ENCODE results near the gene SORBS2. TPM values are rescaled to one million over a fixed set of nuclear protein-coding genes. Genes with fewer than 3 reads are reported as not detected.

SORBS2 gene
- total and polyA plus RNA-seq, 2 of the 4 experiments (the other 2 are of a cell fraction): 0.18 TPM; not detected in 1

- no peak for TF ChIP-seq RAD21 (IDR thresholded peaks at IDR 0.05; ENCODE audit: low read length)
Measured at GRCh38 chr4:185837415-185838103, 25.6 kb upstream of the SORBS2 start (continued).

GRCh38 chr4:185836241-185837084 lies 24.5 kb upstream of the SORBS2 start:
- H2BK120ac ChIP-seq (ENCODE audit: low read depth, low read length): no peak overlapping the region
- H3K4me2 ChIP-seq (ENCODE audit: low read depth, low read length): no peak overlapping the region
- no peak overlapping the region for H2AK9ac ChIP-seq (replicated peaks; ENCODE audit: low read depth, low read length, poor library complexity)
- ChIA-PET POLR2A (ENCODE audit: unreplicated experiment) (no interaction called here), CTCF (interaction anchor here (1.0 kb wide), 1 partner anchor 74 kb away, joined by 3 read pairs; no protein-coding TSS in a partner anchor)
- H3K79me1 ChIP-seq (ENCODE audit: low read depth in 1 of 2, low read length in 2 of 2): no peaks in the 10 kb centered on the region
- intact Hi-C loops (cut with micrococcal nuclease): no loop called here
- no peak overlapping the region for H3K56ac ChIP-seq (ENCODE audit: extremely low read depth, insufficient read depth, low read length)
- H3K23ac ChIP-seq (ENCODE audit: low read depth, low read length): peak overlapping the region; percentile 52; the same call in 1 of the 2 replicates
- no peak overlapping the region for H4K8ac ChIP-seq (ENCODE audit: low read depth in 2 of 2, low read length in 2 of 2)
- H3K4me1 ChIP-seq (ENCODE audit: control insufficient read depth, insufficient read depth, low read length): peaks cover 24% of the 10 kb centered on the region
- H4K5ac ChIP-seq (ENCODE audit: low read depth, low read length): no peak overlapping the region
- H2AFZ ChIP-seq (replicated peaks; ENCODE audit: low read length, poor library complexity): no peak overlapping the region
- H3K4me3 ChIP-seq (ENCODE audit: insufficient read depth, low read depth, low read length): no peak overlapping the region
- H4K20me1 ChIP-seq (ENCODE audit: insufficient read depth, low read length): no peaks in the 10 kb centered on the region
- no TSS peak for BruUV-seq (replicated peaks)
- no peaks in the 10 kb centered on the region for H3K36me3 ChIP-seq (ENCODE audit: control insufficient read depth, insufficient read depth, low read length)
- H3K18ac ChIP-seq (ENCODE audit: low read depth, low read length): 0 out of 2 replicates have a peak overlapping the region, but pooled peaks have one; percentile 26
- no peak overlapping the region for H2AK5ac ChIP-seq (ENCODE audit: low read depth, low read length)
- H3K9me3 ChIP-seq (ENCODE audit: control insufficient read depth, insufficient read depth, low read length): no peaks in the 10 kb centered on the region
- no peak overlapping the region for H2BK20ac ChIP-seq (ENCODE audit: low read depth, low read length)
- H2BK5ac ChIP-seq (ENCODE audit: low read depth, low read length, poor library complexity, severe bottlenecking): no peak overlapping the region
- peaks cover 16% of the 10 kb centered on the region for H3K9me1 ChIP-seq (ENCODE audit: insufficient read depth, low read length)
- dilution Hi-C loops (cut with HindIII; ENCODE audit: low sequenced_read_pairs, unreplicated experiment): no loop called here
- no peak overlapping the region for H4K91ac ChIP-seq (ENCODE audit: insufficient read depth, low read depth, low read length)
- WGBS, 2 experiments (ENCODE audit: extremely low coverage in 2 of 2, insufficient read length in 1 of 2): 42% methylated on average over 2 of the region's 7 CpGs; no CpG with 5 or more reads in 1 of the 2 experiments
- no peak overlapping the region for H3K4ac ChIP-seq (ENCODE audit: low read depth, low read length)
- H3K27me3 ChIP-seq (ENCODE audit: control insufficient read depth, insufficient read depth, low read length): no peaks in the 10 kb centered on the region
- no peak overlapping the region for H3K9ac ChIP-seq (ENCODE audit: low read depth, low read length)
- no peak for DNase-seq
- TF ChIP-seq SMC3 (IDR thresholded peaks at IDR 0.05; ENCODE audit: low read depth, low read length) (no peak), CEBPB (IDR thresholded peaks at IDR 0.05; ENCODE audit: low read depth, low read length) (no peak), MXI1 (IDR thresholded peaks at IDR 0.05; ENCODE audit: borderline replicate concordance, low read depth, low read length) (no peak), CTCF (conservative IDR thresholded peaks at IDR 0.05; ENCODE audit: low read depth, low read length) (no peak), MAFK (IDR thresholded peaks at IDR 0.05; ENCODE audit: low read depth, low read length) (no peak), RAD21 (IDR thresholded peaks at IDR 0.05; ENCODE audit: low read length) (no peak), MAZ (IDR thresholded peaks at IDR 0.05; ENCODE audit: borderline replicate concordance, low read depth, low read length) (no peak)
- TF ChIP-seq, protein P1, sequence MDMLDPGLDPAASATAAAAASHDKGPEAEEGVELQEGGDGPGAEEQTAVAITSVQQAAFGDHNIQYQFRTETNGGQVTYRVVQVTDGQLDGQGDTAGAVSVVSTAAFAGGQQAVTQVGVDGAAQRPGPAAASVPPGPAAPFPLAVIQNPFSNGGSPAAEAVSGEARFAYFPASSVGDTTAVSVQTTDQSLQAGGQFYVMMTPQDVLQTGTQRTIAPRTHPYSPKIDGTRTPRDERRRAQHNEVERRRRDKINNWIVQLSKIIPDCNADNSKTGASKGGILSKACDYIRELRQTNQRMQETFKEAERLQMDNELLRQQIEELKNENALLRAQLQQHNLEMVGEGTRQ (IDR thresholded peaks at IDR 0.05; ENCODE audit: low read depth, low read length): no peak
- in situ Hi-C loops (cut with MboI; ENCODE audit: low sequenced_read_pairs): no loop called here
- ATAC-seq (ENCODE audit: low read depth): no peak
- no peak overlapping the region for H3K14ac ChIP-seq (replicated peaks; ENCODE audit: low read depth, low read length)
- H3K27ac ChIP-seq (ENCODE audit: insufficient read depth, low read length): no peak overlapping the region
- no peak overlapping the region for H2BK15ac ChIP-seq (ENCODE audit: low read depth, low read length)

Measured in IMR-90 (cell line).